ENCODE results near the gene SPEM2. TPM values are rescaled to one million over a fixed set of nuclear protein-coding genes. Genes with fewer than 3 reads are reported as not detected.

Gene SPEM2
- total and polyA plus RNA-seq, 3 experiments from 2014 or later: not detected

DNA sequence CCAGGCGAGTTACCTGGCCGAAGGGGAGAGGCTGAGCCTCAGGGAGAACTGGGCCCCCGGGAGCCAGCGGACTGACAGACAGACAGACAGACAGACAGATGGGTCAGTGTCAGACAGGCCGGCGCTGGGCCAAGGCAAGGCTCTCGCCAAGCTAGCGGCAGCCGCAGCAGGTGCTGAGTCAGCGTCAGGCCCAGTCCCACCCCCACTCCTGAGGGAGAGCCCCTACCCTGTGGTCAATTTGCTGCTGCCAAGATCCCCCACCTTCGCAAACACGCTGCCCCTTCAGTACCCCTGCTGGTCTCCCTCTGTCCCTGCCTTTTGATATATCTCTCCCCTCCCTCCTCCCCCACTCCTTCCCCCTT is 15.4 kb downstream of the SPEM2 start:
- peaks cover 45 to 60% of the 10 kb centered on the region in 2 donors for H3K27me3 Mint-ChIP-seq
- CTCF ChIA-PET: interaction anchor here (0.8 to 1.6 kb wide), 6 partner anchors 38 to 120 kb away, joined by 3 to 5 read pairs (median 3); partner anchors contain the start of gene ZBTB4
- H3K27ac ChIP-seq (ENCODE audit: low read depth, low read length): no peak overlapping the region
- no peak overlapping the region for H3K27ac Mint-ChIP-seq
- POLR2A ChIA-PET: interaction anchor here (0.5 to 2.2 kb wide), 6 partner anchors 9 to 57 kb away, joined by 3 to 11 read pairs (median 4); partner anchors contain the start of gene ZBTB4
- no peak for DNase-seq
- no peak overlapping the region for H3K4me3 ChIP-seq (ENCODE audit: low read length)
- no peaks in the 10 kb centered on the region for H3K9me3 Mint-ChIP-seq
- H3K4me3 Mint-ChIP-seq: peak overlapping the region in 4 of 7 donors; percentile 52 to 78 (median 75)
- H3K36me3 ChIP-seq (ENCODE audit: insufficient read depth, low read length): no peaks in the 10 kb centered on the region
- peaks cover 36 to 61% (median 51%) of the 10 kb centered on the region in 3 donors for H3K4me1 Mint-ChIP-seq
- no peaks in the 10 kb centered on the region for H3K9me3 ChIP-seq (ENCODE audit: low read length)
- peaks cover 59% of the 10 kb centered on the region for H3K4me1 ChIP-seq (ENCODE audit: insufficient read depth, low read length)
- H3K27me3 ChIP-seq (ENCODE audit: insufficient read depth, low read length, poor library complexity, severe bottlenecking): peaks cover 53% of the 10 kb centered on the region
- H3K36me3 Mint-ChIP-seq: peaks cover 4 to 9% (median 6%) of the 10 kb centered on the region in 3 donors

DNA sequence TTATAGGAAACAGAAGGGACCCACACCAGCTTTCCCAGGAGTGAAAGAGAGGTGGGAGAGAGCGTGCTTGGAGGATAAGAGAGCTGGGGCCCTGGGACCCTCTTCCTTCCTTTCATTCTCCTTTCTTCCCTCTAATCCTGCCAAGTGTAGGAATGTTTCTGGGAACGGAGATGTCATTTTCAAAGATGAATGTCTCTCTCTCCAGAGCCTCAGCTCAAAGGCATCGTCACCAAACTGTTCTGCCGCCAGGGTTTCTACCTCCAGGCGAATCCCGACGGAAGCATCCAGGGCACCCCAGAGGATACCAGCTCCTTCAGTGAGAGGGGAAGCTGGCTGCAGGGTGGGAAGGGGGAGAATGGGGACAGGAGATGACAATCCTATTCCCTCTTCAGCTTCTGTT is 15.8 kb downstream of the SPEM2 start:
- Histone ChIP-seq H3K4me3 (ENCODE audit: low read length) (no peak overlapping the region), H3K9me3 (ENCODE audit: low read length) (no peaks in the 10 kb centered on the region), H3K27ac (ENCODE audit: low read depth, low read length) (no peak overlapping the region), H3K36me3 (ENCODE audit: insufficient read depth, low read length) (no peaks in the 10 kb centered on the region), H3K27me3 (ENCODE audit: insufficient read depth, low read length, poor library complexity, severe bottlenecking) (peaks cover 56% of the 10 kb centered on the region), H3K4me1 (ENCODE audit: insufficient read depth, low read length) (peaks cover 58% of the 10 kb centered on the region)
- Mint-ChIP-seq H3K9me3 (no peaks in the 10 kb centered on the region), H3K27ac (no peak overlapping the region), H3K27me3 (peaks cover 48 to 64% of the 10 kb centered on the region in 2 donors), H3K36me3 (peaks cover 4 to 12% (median 6%) of the 10 kb centered on the region in 3 donors), H3K4me1 (peaks cover 35 to 60% (median 52%) of the 10 kb centered on the region in 3 donors), H3K4me3 (no peak overlapping the region)
- no peak for DNase-seq
- ChIA-PET POLR2A (interaction anchor here (0.5 to 2.2 kb wide), 3 partner anchors 10 to 47 kb away, joined by 4 to 11 read pairs (median 6); partner anchors contain the start of gene ZBTB4), CTCF (interaction anchor here (0.8 to 1.6 kb wide), 6 partner anchors 38 to 119 kb away, joined by 3 to 5 read pairs (median 3); partner anchors contain the start of gene ZBTB4)

DNA sequence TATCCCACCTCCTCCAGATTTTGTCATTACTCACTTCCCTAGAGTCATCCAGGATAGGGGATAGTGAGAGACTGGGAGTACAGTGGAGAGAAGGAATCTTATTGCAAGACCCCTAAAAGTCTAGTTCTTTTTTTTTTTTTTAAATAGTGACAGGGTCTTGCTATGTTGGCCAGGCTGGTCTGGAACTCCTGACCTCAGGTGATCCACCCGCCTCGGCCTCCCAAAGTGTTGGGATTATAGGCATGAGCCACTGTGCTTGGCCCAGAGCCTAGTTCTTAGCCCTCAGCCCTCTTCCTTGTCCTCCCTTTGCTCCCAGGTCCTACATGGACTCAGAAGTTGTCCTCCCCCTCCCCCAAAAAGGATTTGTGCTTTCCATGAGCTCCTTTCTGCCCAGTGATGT is 16.7 kb downstream of the SPEM2 start:
- Mint-ChIP-seq H3K4me1 (peaks cover 33 to 54% (median 45%) of the 10 kb centered on the region in 3 donors), H3K27me3 (peaks cover 51 to 73% of the 10 kb centered on the region in 2 donors), H3K9me3 (no peaks in the 10 kb centered on the region), H3K4me3 (peak overlapping the region in 1 of 7 donors; percentile 16), H3K36me3 (peaks cover 4 to 12% (median 4%) of the 10 kb centered on the region in 3 donors), H3K27ac (no peak overlapping the region)
- Histone ChIP-seq H3K4me1 (ENCODE audit: insufficient read depth, low read length) (peaks cover 49% of the 10 kb centered on the region), H3K9me3 (ENCODE audit: low read length) (no peaks in the 10 kb centered on the region), H3K27ac (ENCODE audit: low read depth, low read length) (no peak overlapping the region), H3K4me3 (ENCODE audit: low read length) (no peak overlapping the region), H3K27me3 (ENCODE audit: insufficient read depth, low read length, poor library complexity, severe bottlenecking) (peaks cover 59% of the 10 kb centered on the region), H3K36me3 (ENCODE audit: insufficient read depth, low read length) (no peaks in the 10 kb centered on the region)
- POLR2A ChIA-PET: interaction anchor here (0.6 kb wide), 1 partner anchor 80 kb away, joined by 3 read pairs; no protein-coding TSS in a partner anchor
- CTCF ChIA-PET: interaction anchor here (1.0 to 1.6 kb wide), 3 partner anchors 43 to 118 kb away, joined by 3 to 5 read pairs (median 3); no protein-coding TSS in a partner anchor
- DNase-seq: no peak

DNA sequence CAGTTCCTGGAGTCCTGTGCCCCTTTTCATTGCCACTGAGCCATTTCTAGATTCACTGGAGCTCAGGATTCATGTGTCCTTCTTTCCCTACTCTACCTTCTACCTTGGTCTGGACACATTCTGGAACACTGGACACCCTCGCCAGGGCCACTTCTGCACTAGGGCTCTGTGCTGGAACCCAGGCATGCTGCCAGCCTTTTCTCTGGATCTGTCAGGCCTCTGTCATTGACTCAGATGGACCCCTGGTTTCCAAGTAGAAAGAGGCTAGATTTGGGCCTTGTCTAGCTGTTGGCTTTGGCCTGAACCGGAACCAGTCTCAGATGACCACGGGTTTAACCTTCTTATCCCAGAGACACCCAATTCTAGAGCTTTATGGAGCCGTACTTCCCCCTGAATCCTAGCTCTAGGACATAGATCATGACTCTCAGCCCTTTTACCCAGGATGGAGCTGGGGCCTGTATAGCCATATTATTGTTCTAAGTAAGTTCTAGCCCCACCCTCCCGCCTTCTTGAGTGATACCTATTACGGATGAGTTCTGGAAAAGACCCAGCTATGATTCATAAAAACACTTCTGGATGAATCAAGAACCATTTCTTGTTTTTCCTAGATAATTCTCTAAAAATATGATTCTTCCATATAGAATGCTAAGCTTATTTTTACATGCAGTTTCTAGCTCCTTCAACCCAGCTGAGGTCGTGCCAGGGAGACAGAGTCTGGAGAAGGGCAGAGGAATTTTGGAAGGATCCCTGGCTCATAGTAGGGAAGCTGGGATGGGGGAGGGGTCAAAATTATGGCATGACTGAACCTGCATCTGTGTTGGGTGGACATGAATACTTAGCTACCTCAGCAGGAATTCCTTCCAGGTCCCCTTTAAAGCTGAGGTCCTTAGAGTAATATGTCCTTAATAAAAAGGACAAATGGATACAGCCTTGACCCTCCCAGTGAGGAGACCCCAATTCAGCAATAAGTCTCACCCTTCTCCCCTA is 18.4 kb downstream of the SPEM2 start:
- Mint-ChIP-seq H3K27me3 (peaks cover 49 to 79% of the 10 kb centered on the region in 2 donors), H3K4me1 (peaks cover 23 to 43% (median 32%) of the 10 kb centered on the region in 3 donors), H3K9me3 (no peaks in the 10 kb centered on the region), H3K27ac (peak overlapping the region in 1 of 8 donors; percentile 61), H3K36me3 (peaks cover 0 to 12% (median 2%) of the 10 kb centered on the region in 3 donors), H3K4me3 (peak overlapping the region in 1 of 7 donors; percentile 17)
- H3K36me3 ChIP-seq (ENCODE audit: insufficient read depth, low read length): no peaks in the 10 kb centered on the region
- H3K9me3 ChIP-seq (ENCODE audit: low read length): no peaks in the 10 kb centered on the region
- ChIA-PET CTCF (interaction anchor here (0.8 to 2.6 kb wide), 6 partner anchors 9 to 244 kb away, joined by 3 to 10 read pairs (median 4); partner anchors contain the start of genes TMEM102, TP53 and ZBTB4), POLR2A (interaction anchor here (1.1 to 2.8 kb wide), 5 partner anchors 11 to 142 kb away, joined by 3 to 12 read pairs (median 6); partner anchors contain the start of genes POLR2A and ZBTB4)
- H3K4me3 ChIP-seq (ENCODE audit: low read length): no peak overlapping the region
- no peak for DNase-seq
- peaks cover 33% of the 10 kb centered on the region for H3K4me1 ChIP-seq (ENCODE audit: insufficient read depth, low read length)
- H3K27me3 ChIP-seq (ENCODE audit: insufficient read depth, low read length, poor library complexity, severe bottlenecking): peaks cover 57% of the 10 kb centered on the region
- H3K27ac ChIP-seq (ENCODE audit: low read depth, low read length): no peak overlapping the region

DNA sequence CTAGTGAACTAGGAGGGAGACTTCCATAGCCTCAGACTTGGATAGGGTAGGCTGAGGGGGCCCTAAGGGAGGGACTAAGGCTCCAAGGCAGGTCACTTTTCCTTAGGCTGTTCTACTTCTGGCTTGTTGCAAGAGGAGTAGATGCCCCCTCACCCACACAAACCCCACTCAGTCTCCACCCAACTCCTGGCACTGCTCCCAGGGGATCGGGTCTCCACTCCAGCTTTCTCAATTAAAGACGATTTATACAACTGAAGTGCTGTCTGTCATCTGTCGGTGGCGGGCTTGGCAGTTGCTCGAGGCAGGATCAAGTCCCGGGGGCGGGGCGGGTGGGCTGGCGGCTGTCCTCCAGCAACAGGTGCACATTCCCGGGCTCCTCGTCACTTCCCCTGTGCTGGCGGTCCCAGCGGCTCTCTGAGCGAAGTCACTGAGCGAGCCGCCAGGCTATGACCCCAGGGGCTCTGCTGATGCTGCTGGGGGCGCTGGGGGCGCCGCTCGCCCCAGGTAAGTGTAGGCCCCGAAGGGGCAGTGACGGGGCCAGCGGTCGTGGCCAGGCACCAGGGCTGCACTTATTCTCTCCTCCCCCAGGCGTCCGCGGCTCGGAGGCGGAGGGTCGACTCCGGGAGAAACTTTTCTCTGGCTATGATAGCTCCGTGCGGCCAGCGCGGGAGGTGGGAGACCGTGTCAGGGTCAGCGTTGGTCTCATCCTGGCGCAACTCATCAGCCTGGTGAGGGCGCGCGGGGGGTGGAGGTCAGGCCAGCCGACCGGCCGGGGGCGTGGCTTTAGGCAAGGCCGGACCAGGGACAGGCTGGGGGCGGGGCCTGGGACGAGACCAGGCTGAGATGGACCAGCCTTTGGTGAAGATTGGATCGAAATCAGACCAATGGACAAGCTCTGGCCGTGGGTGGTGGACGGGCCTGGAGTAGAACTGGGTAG is 19.5 kb downstream of the SPEM2 start, which contains the start of gene CHRNB1:
Gene CHRNB1 (plus strand): TSS at position 380 of the 937 bp plus-strand sequence. CDS start 67 bp downstream, at position 447.
- Histone ChIP-seq H3K9me3 (ENCODE audit: low read length) (no peaks in the 10 kb centered on the region), H3K27me3 (ENCODE audit: insufficient read depth, low read length, poor library complexity, severe bottlenecking) (peaks cover 46% of the 10 kb centered on the region), H3K4me3 (ENCODE audit: low read length) (no peak within 1 kb of the TSS), H3K36me3 (ENCODE audit: insufficient read depth, low read length) (no peaks in the 10 kb centered on the region), H3K4me1 (ENCODE audit: insufficient read depth, low read length) (peaks cover 22% of the 10 kb centered on the region), H3K27ac (ENCODE audit: low read depth, low read length) (no peak within 1 kb of the TSS)
- POLR2A ChIA-PET: interaction anchor here (0.9 to 2.8 kb wide), 7 partner anchors 10 to 140 kb away, joined by 3 to 12 read pairs (median 3); partner anchors contain the start of genes POLR2A and ZBTB4
- Mint-ChIP-seq H3K4me1 (peaks cover 17 to 34% (median 24%) of the 10 kb centered on the region in 3 donors), H3K36me3 (peaks cover 0 to 8% (median 2%) of the 10 kb centered on the region in 3 donors), H3K4me3 (peak within 1 kb of the TSS; percentile 53 to 88 (median 77)), H3K27ac (peak within 1 kb of the TSS in 4 of 8 donors; percentile 35 to 74 (median 66)), H3K9me3 (no peaks in the 10 kb centered on the region), H3K27me3 (peaks cover 43 to 73% of the 10 kb centered on the region in 2 donors)
- DNase-seq: peak in 1 of 5 donors; percentile 21
- CTCF ChIA-PET: interaction anchor here (0.9 to 3.1 kb wide), 6 partner anchors 9 to 243 kb away, joined by 3 to 37 read pairs (median 6); partner anchors contain the start of genes TMEM102, TMEM95 and TP53

DNA sequence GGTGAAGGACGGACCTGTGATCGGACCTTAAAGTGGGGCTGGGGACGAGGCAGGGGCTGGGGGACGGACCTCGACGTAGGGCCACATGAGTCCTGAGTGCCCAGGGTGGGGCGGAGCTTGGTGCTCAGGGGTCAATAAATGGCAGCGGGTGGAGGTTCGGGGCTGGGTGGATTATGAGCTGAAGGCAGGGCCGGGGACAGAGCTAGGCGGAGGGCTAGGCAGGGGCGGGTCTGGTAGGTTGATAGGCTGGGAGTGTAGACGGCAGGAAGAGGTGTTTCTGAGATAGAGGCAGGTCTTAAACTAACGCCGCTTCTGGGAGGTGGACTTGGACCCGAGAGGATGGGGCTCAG is 20.2 kb downstream of the SPEM2 start:
- H3K4me1 Mint-ChIP-seq: peaks cover 12 to 27% (median 18%) of the 10 kb centered on the region in 3 donors
- H3K27me3 ChIP-seq (ENCODE audit: insufficient read depth, low read length, poor library complexity, severe bottlenecking): peaks cover 40% of the 10 kb centered on the region
- H3K27ac ChIP-seq (ENCODE audit: low read depth, low read length): no peak overlapping the region
- DNase-seq: peak in 3 of 5 donors; percentile 19 to 46 (median 30)
- no peaks in the 10 kb centered on the region for H3K9me3 ChIP-seq (ENCODE audit: low read length)
- POLR2A ChIA-PET: interaction anchor here (0.9 to 2.8 kb wide), 4 partner anchors 9 to 40 kb away, joined by 3 to 9 read pairs (median 4); no protein-coding TSS in a partner anchor
- H3K36me3 ChIP-seq (ENCODE audit: insufficient read depth, low read length): no peaks in the 10 kb centered on the region
- H3K4me3 Mint-ChIP-seq: peak overlapping the region; percentile 53 to 88 (median 77)
- no peaks in the 10 kb centered on the region for H3K9me3 Mint-ChIP-seq
- CTCF ChIA-PET: interaction anchor here (0.9 to 3.1 kb wide), 6 partner anchors 9 to 242 kb away, joined by 3 to 37 read pairs (median 6); partner anchors contain the start of genes TMEM102, TMEM95 and TP53
- H3K4me3 ChIP-seq (ENCODE audit: low read length): no peak overlapping the region
- H3K4me1 ChIP-seq (ENCODE audit: insufficient read depth, low read length): peaks cover 15% of the 10 kb centered on the region
- peak overlapping the region in 3 of 8 donors; percentile 35 to 74 (median 72) for H3K27ac Mint-ChIP-seq
- peaks cover 36 to 67% of the 10 kb centered on the region in 2 donors for H3K27me3 Mint-ChIP-seq
- peaks cover 0 to 8% (median 2%) of the 10 kb centered on the region in 3 donors for H3K36me3 Mint-ChIP-seq

DNA sequence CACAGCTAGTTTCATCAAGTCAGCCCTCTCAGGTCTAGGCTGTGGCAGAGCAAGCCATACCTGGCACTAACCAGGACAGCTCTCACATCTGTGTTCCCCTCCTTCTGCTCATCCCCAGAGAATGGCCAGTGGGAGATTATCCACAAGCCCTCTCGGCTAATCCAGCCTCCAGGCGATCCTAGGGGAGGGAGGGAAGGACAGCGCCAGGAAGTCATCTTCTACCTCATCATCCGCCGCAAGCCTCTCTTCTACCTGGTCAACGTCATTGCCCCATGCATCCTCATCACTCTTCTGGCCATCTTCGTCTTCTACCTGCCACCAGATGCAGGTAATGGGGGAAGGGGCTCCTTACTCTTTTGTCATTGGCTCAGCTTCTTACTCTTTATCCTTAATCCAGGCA is 23.0 kb downstream of the SPEM2 start:
- Histone ChIP-seq H3K4me3 (ENCODE audit: low read length) (no peak overlapping the region), H3K27ac (ENCODE audit: low read depth, low read length) (no peak overlapping the region), H3K9me3 (ENCODE audit: low read length) (no peaks in the 10 kb centered on the region), H3K36me3 (ENCODE audit: insufficient read depth, low read length) (no peaks in the 10 kb centered on the region), H3K4me1 (ENCODE audit: insufficient read depth, low read length) (peaks cover 13% of the 10 kb centered on the region), H3K27me3 (ENCODE audit: insufficient read depth, low read length, poor library complexity, severe bottlenecking) (peaks cover 27% of the 10 kb centered on the region)
- POLR2A ChIA-PET: no interaction called here
- CTCF ChIA-PET: no interaction called here
- peaks cover 12 to 23% (median 17%) of the 10 kb centered on the region in 3 donors for H3K4me1 Mint-ChIP-seq
- H3K4me3 Mint-ChIP-seq: no peak overlapping the region
- H3K9me3 Mint-ChIP-seq: no peaks in the 10 kb centered on the region
- no peak overlapping the region for H3K27ac Mint-ChIP-seq
- H3K36me3 Mint-ChIP-seq: peaks cover 0 to 8% (median 2%) of the 10 kb centered on the region in 3 donors
- H3K27me3 Mint-ChIP-seq: peaks cover 22 to 45% of the 10 kb centered on the region in 2 donors
- DNase-seq: no peak

All from CD8-positive, alpha-beta memory T cell (primary cell).